Keratinocyte (primary cell): ENCODE results near the gene SMOC1.

Source experiments
- EZH2 ChIP-seq: IDR thresholded peaks from one replicate; pipeline ENCODE4 v1.6.1; 2012; ENCODE audit warnings: inconsistent platforms, mild to moderate bottlenecking, low read length, moderate library complexity
- TF ChIP-seq, protein P1 (sequence below), 3 experiments: IDR thresholded peaks in 1 of 3; conservative IDR thresholded peaks in 1 of 3; optimal IDR thresholded peaks in 1 of 3; 2 replicates in 2 of 3; 3 replicates in 1 of 3; pipeline versions ENCODE3 to v1.5.1; 2011; ENCODE audit warnings: low read length in 3 of 3, mild to moderate bottlenecking in 3 of 3, moderate library complexity in 2 of 3, control low read depth in 1 of 3, inconsistent platforms in 1 of 3; ENCODE audit not compliant: insufficient read depth in 2 of 3; ENCODE audit errors: extremely low read depth in 1 of 3

DNA sequence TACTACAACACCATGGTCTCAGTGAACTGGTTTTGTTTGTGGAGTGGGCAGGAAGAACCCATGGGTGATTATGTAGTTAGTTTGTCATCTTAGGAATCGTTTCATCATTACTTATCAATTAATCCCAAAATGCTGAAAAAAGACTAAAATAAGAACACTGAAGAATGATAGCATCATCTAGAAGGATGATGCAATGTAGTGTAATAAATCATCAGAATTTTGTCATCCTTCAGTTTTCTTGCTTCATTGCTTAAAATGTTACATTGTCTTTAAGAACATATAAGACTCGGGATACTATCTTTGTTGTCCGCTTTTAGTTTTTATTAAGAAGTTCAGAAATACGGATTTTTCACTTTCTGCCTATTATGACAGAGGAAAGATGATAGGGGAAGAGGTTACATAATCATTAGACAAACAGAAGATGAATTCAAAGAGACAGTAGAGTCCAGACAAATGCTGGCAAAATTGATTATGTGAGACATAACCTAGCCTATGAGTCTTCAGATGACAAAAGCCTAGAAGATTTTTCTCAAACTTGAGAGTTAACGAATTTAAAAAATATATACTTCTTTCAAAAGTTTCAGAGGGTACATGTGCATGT is 10.8 kb upstream of the SMOC1 start:
- TF ChIP-seq, protein P1, sequence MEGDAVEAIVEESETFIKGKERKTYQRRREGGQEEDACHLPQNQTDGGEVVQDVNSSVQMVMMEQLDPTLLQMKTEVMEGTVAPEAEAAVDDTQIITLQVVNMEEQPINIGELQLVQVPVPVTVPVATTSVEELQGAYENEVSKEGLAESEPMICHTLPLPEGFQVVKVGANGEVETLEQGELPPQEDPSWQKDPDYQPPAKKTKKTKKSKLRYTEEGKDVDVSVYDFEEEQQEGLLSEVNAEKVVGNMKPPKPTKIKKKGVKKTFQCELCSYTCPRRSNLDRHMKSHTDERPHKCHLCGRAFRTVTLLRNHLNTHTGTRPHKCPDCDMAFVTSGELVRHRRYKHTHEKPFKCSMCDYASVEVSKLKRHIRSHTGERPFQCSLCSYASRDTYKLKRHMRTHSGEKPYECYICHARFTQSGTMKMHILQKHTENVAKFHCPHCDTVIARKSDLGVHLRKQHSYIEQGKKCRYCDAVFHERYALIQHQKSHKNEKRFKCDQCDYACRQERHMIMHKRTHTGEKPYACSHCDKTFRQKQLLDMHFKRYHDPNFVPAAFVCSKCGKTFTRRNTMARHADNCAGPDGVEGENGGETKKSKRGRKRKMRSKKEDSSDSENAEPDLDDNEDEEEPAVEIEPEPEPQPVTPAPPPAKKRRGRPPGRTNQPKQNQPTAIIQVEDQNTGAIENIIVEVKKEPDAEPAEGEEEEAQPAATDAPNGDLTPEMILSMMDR (optimal IDR thresholded peaks at IDR 0.05 in 1 of 3, IDR thresholded peaks at IDR 0.05 in 1 of 3, conservative IDR thresholded peaks at IDR 0.05 in 1 of 3; ENCODE audit: extremely low read depth in 1 of 3, insufficient read depth in 2 of 3, low read length in 3 of 3), result no peak
- no peak for TF ChIP-seq EZH2
